Kidney (tissue), 14 donors: ENCODE results near the gene PLA2G2D. TPM values are rescaled to one million over a fixed set of nuclear protein-coding genes. Genes with fewer than 3 reads are reported as not detected.

Experiments
- DNase-seq, 5 donors: peaks; one replicate each; pipeline ENCODE4 v3.0.0-alpha.2; 2013 to 2020
- FAIRE-seq: peaks from 2 replicates; lab custom pipeline; 2012; peaks lifted over from hg19 to GRCh38; lab: Jason Lieb, UNC
- H3K27ac ChIP-seq, 2 donors: one replicate each; pipeline ENCODE4 v1.7.0; 2013; ENCODE audit warnings: low read depth in 2 of 2, low read length in 2 of 2, inconsistent platforms in 1 of 2
- H3K27me3 ChIP-seq: one replicate; pipeline ENCODE4 v1.7.1; 2013; ENCODE audit warnings: low read length, inconsistent platforms; ENCODE audit not compliant: control insufficient read depth, insufficient read depth
- H3K36me3 ChIP-seq, 3 donors: one replicate each; pipeline versions ENCODE4 v1.7.0 to v1.7.1; 2013; ENCODE audit warnings: low read length in 3 of 3, control low read depth in 1 of 3, inconsistent platforms in 1 of 3; ENCODE audit not compliant: insufficient read depth in 3 of 3, control insufficient read depth in 2 of 3
- H3K4me1 ChIP-seq, 3 donors: one replicate each; pipeline versions ENCODE4 v1.7.0 to v1.7.1; 2013; ENCODE audit warnings: low read length in 3 of 3, inconsistent platforms in 1 of 3, low read depth in 1 of 3; ENCODE audit not compliant: control insufficient read depth in 2 of 3, insufficient read depth in 2 of 3
- H3K4me3 ChIP-seq, 3 donors: one replicate each; pipeline versions ENCODE4 v1.7.0 to v1.8.1; 2013; ENCODE audit warnings: low read length in 3 of 3, control low read depth in 1 of 3, inconsistent platforms in 1 of 3
- H3K9ac ChIP-seq, 3 donors: one replicate each; pipeline versions ENCODE4 v1.7.0 to v1.7.1; 2013; ENCODE audit warnings: low read length in 3 of 3, control low read depth in 1 of 3, inconsistent platforms in 1 of 3
- H3K9me3 ChIP-seq, 3 donors: one replicate each; pipeline versions ENCODE4 v1.7.0 to v1.7.1; 2013; ENCODE audit warnings: low read length in 3 of 3, control low read depth in 1 of 3, inconsistent platforms in 1 of 3; ENCODE audit not compliant: control insufficient read depth in 2 of 3, insufficient read depth in 1 of 3
- CTCF ChIP-seq: IDR thresholded peaks from 3 replicates; pipeline ENCODE4 v1.5.1; 2012; ENCODE audit warnings: mild to moderate bottlenecking, moderate library complexity, borderline replicate concordance; ENCODE audit not compliant: insufficient read depth; ENCODE audit errors: extremely low read depth
- intact Hi-C: fragments of 100-400 bp; cut with DNase I; formaldehyde crosslinking; loops from one replicate; pipeline ENCODE4 v1.11.1; 2022
- polyA plus RNA-seq: library from polyadenylated mRNA; stranded (reverse); fragments of 350-450 nt; fragmentation: Illumina TruSeq; extraction: RNeasy Lipid Tissue Mini Kit (QIAGEN cat#74804); gene quantifications from one replicate; pipeline ENCODE4 v1.2.3, GENCODE V29; 2014; ENCODE audit warnings: low read depth, low replicate concordance; ENCODE audit not compliant: insufficient read depth
- total RNA-seq: library from RNA; stranded (reverse); fragmentation: NEBNext Ultra II Directional; extraction: Animal tissue kit (Norgen Biotek cat#: 25700); gene quantifications from one replicate; pipeline ENCODE4 v1.2.1, GENCODE V29; 2021
- donor health status: control.
- donor health status: control.
- donor health status: control.
- donor health status: control.
- donor health status: control.
- donor health status: DM: yes; HTN: yes; CAD: no.
- donor health status: Normal renal cell carcinoma (clear cell type).

PLA2G2D gene
- total and polyA plus RNA-seq, 2 donors from 2014 or later, result 1.1 TPM; not detected in 1

GRCh38 chr1:20150969-20151368 is 31.6 kb upstream of the PLA2G2D start:
- intact Hi-C loops, result loop anchor here (5.0 kb wide), 1 partner anchor 234 kb away; no protein-coding TSS in a partner anchor
- FAIRE-seq, result no peak
- TF ChIP-seq CTCF, result no peak

GRCh38 chr1:20150326-20150705 is 31.0 kb upstream of the PLA2G2D start:
- no peaks in the 10 kb centered on the region for H3K9me3 ChIP-seq
- intact Hi-C loops, result loop anchor here (5.0 kb wide), 1 partner anchor 233 kb away; no protein-coding TSS in a partner anchor
- FAIRE-seq, result no peak
- H3K27me3 ChIP-seq, result no peaks in the 10 kb centered on the region
- H3K4me3 ChIP-seq, result no peak overlapping the region
- no peak overlapping the region for H3K27ac ChIP-seq
- no peak overlapping the region for H3K9ac ChIP-seq
- no peak for TF ChIP-seq CTCF
- H3K36me3 ChIP-seq, result no peaks in the 10 kb centered on the region
- H3K4me1 ChIP-seq, result peaks cover 0 to 4% (median 0%) of the 10 kb centered on the region in 3 donors
- peak in 1 of 5 donors; percentile 55 for DNase-seq

More at GRCh38 chr1:20150969-20151368, 31.6 kb upstream of the PLA2G2D start:
- Histone ChIP-seq H3K4me3 (no peak overlapping the region), H3K27me3 (no peaks in the 10 kb centered on the region), H3K27ac (no peak overlapping the region), H3K9ac (no peak overlapping the region), H3K4me1 (peaks cover 0 to 4% (median 0%) of the 10 kb centered on the region in 3 donors), H3K9me3 (no peaks in the 10 kb centered on the region), H3K36me3 (no peaks in the 10 kb centered on the region)
- peak in 1 of 5 donors; percentile 40 for DNase-seq

GRCh38 chr1:20149601-20150325 is 30.4 kb upstream of the PLA2G2D start:
- no peak overlapping the region for H3K4me3 ChIP-seq
- FAIRE-seq (no peak), DNase-seq (peak in 2 of 5 donors; percentile 28 to 67)
- intact Hi-C loops, result loop anchor here (5.0 kb wide), 1 partner anchor 232 kb away; no protein-coding TSS in a partner anchor
- H3K27me3 ChIP-seq, result no peaks in the 10 kb centered on the region
- peaks cover 0 to 4% (median 0%) of the 10 kb centered on the region in 3 donors for H3K4me1 ChIP-seq
- TF ChIP-seq CTCF, result no peak
- no peak overlapping the region for H3K9ac ChIP-seq
- no peaks in the 10 kb centered on the region for H3K36me3 ChIP-seq
- H3K9me3 ChIP-seq, result no peaks in the 10 kb centered on the region
- no peak overlapping the region for H3K27ac ChIP-seq
